GM12878 (cell line): ENCODE measurements around the gene TSFM. TPM values are rescaled to one million over a fixed set of nuclear protein-coding genes. Genes with fewer than 3 reads are reported as not detected.
A peak's percentile ranks its signal among the peaks of the same experiment; 100 is the strongest.

ENCODE experiments used
- ATAC-seq: fragments of 200-7000 bp; cut with Tn5 transposase; 3 replicates; pipeline ENCODE4 v1.9.1; 2020; ENCODE audit warnings: mild to moderate bottlenecking, moderate library complexity
- BruUV-seq: library from RNA; stranded (reverse); fragments of 400-500 nt; replicated peaks from 2 replicates; lab custom pipeline; 2021; lab: Mats Ljungman, UMichigan
- CTCF ChIA-PET: fragments of 300-600 bp; sonication (Branson Sonifier 250); formaldehyde crosslinking; extraction: SDS; loops from one replicate; lab custom pipeline; 2021; ENCODE audit warnings: inconsistent platforms; lab: Yijun Ruan, JAX
- POLR2A ChIA-PET: fragments of 350-600 bp; formaldehyde crosslinking; extraction: SDS; loops from one replicate; lab custom pipeline; 2021; ENCODE audit warnings: inconsistent platforms; lab: Charles Lee
- RAD21 ChIA-PET: fragments of 300-600 bp; sonication (Branson Sonifier 250); formaldehyde crosslinking; loops from one replicate; lab custom pipeline; 2023; ENCODE audit warnings: antibody characterized with exemption; ENCODE audit not compliant: unreplicated experiment; lab: Charles Lee
- SMC1A ChIA-PET: fragments of 300-600 bp; sonication (Branson Sonifier 250); formaldehyde crosslinking; loops from one replicate; lab custom pipeline; 2023; ENCODE audit not compliant: unreplicated experiment, uncharacterized antibody; lab: Charles Lee
- DNase-seq: peaks from one replicate; pipeline ENCODE4 v3.0.0-alpha.2; 2011; ENCODE audit warnings: low read depth, low spot score
- FAIRE-seq: peaks from 3 replicates; lab custom pipeline; 2011; peaks lifted over from hg19 to GRCh38; lab: Jason Lieb, UNC
- H2AFZ ChIP-seq: 2 replicates; pipeline ENCODE4 v1.6.0; 2011; ENCODE audit warnings: low read depth, low read length, control low read depth; ENCODE audit not compliant: control insufficient read depth
- H3K27ac ChIP-seq: 2 replicates; pipeline ENCODE4 v1.5.1; 2011; ENCODE audit warnings: control low read depth; ENCODE audit not compliant: control insufficient read depth, insufficient read depth
- H3K27me3 ChIP-seq, 2 experiments: replicated peaks in 1 of 2; 2 replicates each; pipeline versions ENCODE4 v1.6.0 to v1.6.1; 2011; ENCODE audit warnings: low read length in 1 of 2; ENCODE audit not compliant: control insufficient read depth in 2 of 2, insufficient read depth in 2 of 2
- H3K36me3 ChIP-seq, 2 experiments: 2 replicates each; pipeline ENCODE4 v1.5.1; 2011; ENCODE audit warnings: low read length in 1 of 2; ENCODE audit not compliant: control insufficient read depth in 2 of 2, insufficient read depth in 2 of 2
- H3K4me1 ChIP-seq: 2 replicates; pipeline ENCODE4 v1.6.1; 2011; ENCODE audit warnings: mild to moderate bottlenecking, low read length, moderate library complexity, mixed read lengths; ENCODE audit not compliant: control insufficient read depth, insufficient read depth
- H3K4me2 ChIP-seq: 2 replicates; pipeline ENCODE4 v1.6.0; 2011; ENCODE audit warnings: control low read depth; ENCODE audit not compliant: control insufficient read depth, insufficient read depth
- H3K4me3 ChIP-seq: fragments of 200-600 bp; sonication (generic); 2 replicates; pipeline ENCODE4 v1.5.1; 2016
- H3K79me2 ChIP-seq: 2 replicates; pipeline ENCODE4 v1.6.0; 2011; ENCODE audit warnings: low read length; ENCODE audit not compliant: control insufficient read depth, insufficient read depth
- H3K9ac ChIP-seq: 2 replicates; pipeline ENCODE4 v1.8.0; 2011; ENCODE audit warnings: low read length, control low read depth, mixed read lengths; ENCODE audit not compliant: control insufficient read depth, insufficient read depth
- H3K9me3 ChIP-seq: replicated peaks from 3 replicates; pipeline ENCODE4 v1.5.1; 2011; ENCODE audit warnings: mild to moderate bottlenecking, low read length; ENCODE audit not compliant: control insufficient read depth, insufficient read depth
- H4K20me1 ChIP-seq: 2 replicates; pipeline ENCODE4 v1.6.0; 2011; ENCODE audit not compliant: control insufficient read depth, insufficient read depth
- BCL3 ChIP-seq: IDR thresholded peaks from 2 replicates; pipeline ENCODE4 v1.6.1; 2011; ENCODE audit warnings: borderline replicate concordance, low read depth, mild to moderate bottlenecking, moderate library complexity, low read length; ENCODE audit not compliant: insufficient read depth, poor library complexity, severe bottlenecking
- CTCF ChIP-seq, 3 experiments: IDR thresholded peaks in 2 of 3; conservative IDR thresholded peaks in 1 of 3; 2 replicates each; pipeline ENCODE4 v1.5.1; 2011; ENCODE audit warnings: low read depth in 3 of 3, low read length in 3 of 3, mild to moderate bottlenecking in 3 of 3, control low read depth in 2 of 3, moderate library complexity in 2 of 3, inconsistent platforms in 1 of 3, mixed read lengths in 1 of 3; ENCODE audit not compliant: control insufficient read depth in 2 of 3, insufficient read depth in 1 of 3; ENCODE audit errors: extremely low read depth in 1 of 3
- E4F1 ChIP-seq: fragments of 450-650 bp; IDR thresholded peaks from 2 replicates; pipeline ENCODE4 v1.6.1; 2018; ENCODE audit warnings: borderline replicate concordance, mild to moderate bottlenecking; ENCODE audit not compliant: partially characterized antibody
- EGR1 ChIP-seq, 2 experiments: IDR thresholded peaks; 1 replicate in 1 of 2; 2 replicates in 1 of 2; pipeline ENCODE4 v1.6.1; 2011 to 2012; ENCODE audit warnings: low read depth in 2 of 2, low read length in 2 of 2, borderline replicate concordance in 1 of 2, mild to moderate bottlenecking in 1 of 2, moderate library complexity in 1 of 2
- HCFC1 ChIP-seq: fragments of 150-350 bp; IDR thresholded peaks from 2 replicates; pipeline ENCODE4 v1.6.1; 2014; ENCODE audit warnings: low read length
- RAD51 ChIP-seq: fragments of 450-650 bp; IDR thresholded peaks from 2 replicates; pipeline ENCODE4 v1.6.1; 2016; ENCODE audit warnings: moderate library complexity, mild to moderate bottlenecking, inconsistent platforms
- SIX5 ChIP-seq: IDR thresholded peaks from 2 replicates; pipeline ENCODE4 v1.6.1; 2011; ENCODE audit warnings: mild to moderate bottlenecking, low read depth, low read length, moderate library complexity; ENCODE audit not compliant: severe bottlenecking
- ZBTB4 ChIP-seq: fragments of 450-650 bp; formaldehyde crosslinking; IDR thresholded peaks from 2 replicates; pipeline ENCODE4 v1.4.0; 2022; ENCODE audit warnings: mild to moderate bottlenecking, moderate library complexity
- WGBS: methylation state at CpG from one replicate; pipeline ENCODE4 v1.1.6; 2016; ENCODE audit warnings: low lambda C conversion rate; ENCODE audit not compliant: insufficient replicate concordance, insufficient coverage; ENCODE audit errors: missing lambda C conversion rate; 5-methylcytosine and 5-hydroxymethylcytosine counted together
- in situ Hi-C: fragments of 300-500 bp; cut with MboI; formaldehyde crosslinking; loops from 9 replicates; pipeline ENCODE4 v1.14.3; 2018; ENCODE audit warnings: mixed read lengths
- intact Hi-C: fragments of 100-400 bp; cut with micrococcal nuclease; formaldehyde crosslinking; loops from one replicate; pipeline ENCODE4 v1.14.2; 2022; ENCODE audit not compliant: unreplicated experiment
- polyA plus RNA-seq, 11 experiments: library from polyadenylated mRNA; depleted of rRNA in 4 of 11; unstranded in 6 of 11; stranded (reverse) in 5 of 11; fragments of >200 nt; fragmentation: Nextera tagmentation in 4 of 11; fragmentation: Illumina TruSeq in 1 of 11; extraction: Ambion mirVana in 4 of 11; extraction: Trizol in 1 of 11; gene quantifications; 1 replicate in 1 of 11; 2 replicates in 10 of 11; pipeline versions ENCODE4 v1.2.1 to v1.2.3, GENCODE V29; 2011 to 2016; ENCODE audit warnings: inconsistent platforms in 2 of 11, missing spikeins in 2 of 11, low read depth in 1 of 11
- total RNA-seq, 4 experiments: library from RNA; depleted of rRNA in 3 of 4; stranded (reverse); fragments of >200 nt in 3 of 4; fragmentation: Illumina TruSeq in 1 of 4; extraction: Trizol in 1 of 4; gene quantifications; 2 replicates each; pipeline versions ENCODE4 v1.2.1 to v1.2.3, GENCODE V29; 2013 to 2021

The TSFM gene
- total and polyA plus RNA-seq, 10 of the 15 experiments (the other 5 are each of a cell fraction or from before 2014, with no cell fraction given) = 36.7 to 132 (median 45.6) TPM

GRCh38 chr12:57815177-57816000 is 32.8 kb downstream of the TSFM start:
- in situ Hi-C loops = no loop called here
- 91% methylated on average over 13 of the region's 13 CpGs for WGBS
- no peaks in the 10 kb centered on the region for H3K9me3 ChIP-seq
- no peak overlapping the region for H3K4me3 ChIP-seq
- H3K27ac ChIP-seq = no peak overlapping the region
- H3K4me2 ChIP-seq = no peak overlapping the region
- H3K36me3 ChIP-seq = peaks cover 0 to 2% of the 10 kb centered on the region in 2 experiments; a peak in 2 of 4 replicates
- BruUV-seq = no TSS peak
- ATAC-seq (peak; percentile 27; the same call in 1 of the 3 replicates), FAIRE-seq (no peak), DNase-seq (no peak)
- no peak overlapping the region for H3K9ac ChIP-seq
- no peaks in the 10 kb centered on the region for H3K27me3 ChIP-seq
- H4K20me1 ChIP-seq = no peaks in the 10 kb centered on the region
- intact Hi-C loops = no loop called here
- H3K79me2 ChIP-seq = no peaks in the 10 kb centered on the region
- POLR2A ChIA-PET = no interaction called here
- no peaks in the 10 kb centered on the region for H3K4me1 ChIP-seq
- TF ChIP-seq EGR1 (IDR thresholded peaks at IDR 0.05; ENCODE audit: borderline replicate concordance in 1 of 2, low read depth in 2 of 2, low read length in 2 of 2) = no peak
- no peak for TF ChIP-seq BCL3
- no peak for TF ChIP-seq HCFC1
- TF ChIP-seq ZBTB4 (CRISPR knock-in tag) = no peak
- TF ChIP-seq SIX5 = no peak
- no peak for TF ChIP-seq RAD51
- TF ChIP-seq CTCF (IDR thresholded peaks at IDR 0.05 in 2 of 3, conservative IDR thresholded peaks at IDR 0.05 in 1 of 3; ENCODE audit: control insufficient read depth in 2 of 3, extremely low read depth in 1 of 3, insufficient read depth in 1 of 3, low read depth in 3 of 3, low read length in 3 of 3) = 0 out of 6 replicates have a peak, but pooled peaks of 1 of the 3 experiments have one; percentile 7
- TF ChIP-seq E4F1 = no peak
- H2AFZ ChIP-seq = no peak overlapping the region
- CTCF ChIA-PET = interaction anchor here (1.0 to 2.6 kb wide), 3 partner anchors 13 to 90 kb away, joined by 3 to 6 read pairs (median 5); no protein-coding TSS in a partner anchor
- SMC1A ChIA-PET = interaction anchor here (1.9 kb wide), 1 partner anchor 80 kb away, joined by 4 read pairs; no protein-coding TSS in a partner anchor
- RAD21 ChIA-PET = no interaction called here
